GM12878 (cell line): Measurements from ENCODE around the gene C1QL2. TPM values are rescaled to one million over a fixed set of nuclear protein-coding genes. Genes with fewer than 3 reads are reported as not detected.

Experiments used
- ATAC-seq: fragments of 200-7000 bp; cut with Tn5 transposase; 3 replicates; pipeline ENCODE4 v1.9.1; 2020; ENCODE audit warnings: mild to moderate bottlenecking, moderate library complexity
- BruUV-seq: library from RNA; stranded (reverse); fragments of 400-500 nt; replicated peaks from 2 replicates; lab custom pipeline; 2021; lab: Mats Ljungman, UMichigan
- CTCF ChIA-PET: fragments of 300-600 bp; sonication (Branson Sonifier 250); formaldehyde crosslinking; extraction: SDS; loops from one replicate; lab custom pipeline; 2021; ENCODE audit warnings: inconsistent platforms; lab: Yijun Ruan, JAX
- POLR2A ChIA-PET: fragments of 350-600 bp; formaldehyde crosslinking; extraction: SDS; loops from one replicate; lab custom pipeline; 2021; ENCODE audit warnings: inconsistent platforms; lab: Charles Lee
- RAD21 ChIA-PET: fragments of 300-600 bp; sonication (Branson Sonifier 250); formaldehyde crosslinking; loops from one replicate; lab custom pipeline; 2023; ENCODE audit warnings: antibody characterized with exemption; ENCODE audit not compliant: unreplicated experiment; lab: Charles Lee
- SMC1A ChIA-PET: fragments of 300-600 bp; sonication (Branson Sonifier 250); formaldehyde crosslinking; loops from one replicate; lab custom pipeline; 2023; ENCODE audit not compliant: unreplicated experiment, uncharacterized antibody; lab: Charles Lee
- DNase-seq: peaks from one replicate; pipeline ENCODE4 v3.0.0-alpha.2; 2011; ENCODE audit warnings: low read depth, low spot score
- FAIRE-seq: peaks from 3 replicates; lab custom pipeline; 2011; peaks lifted over from hg19 to GRCh38; lab: Jason Lieb, UNC
- H2AFZ ChIP-seq: 2 replicates; pipeline ENCODE4 v1.6.0; 2011; ENCODE audit warnings: low read depth, low read length, control low read depth; ENCODE audit not compliant: control insufficient read depth
- H3K27ac ChIP-seq: 2 replicates; pipeline ENCODE4 v1.5.1; 2011; ENCODE audit warnings: control low read depth; ENCODE audit not compliant: control insufficient read depth, insufficient read depth
- H3K27me3 ChIP-seq, 2 experiments: replicated peaks in 1 of 2; 2 replicates each; pipeline versions ENCODE4 v1.6.0 to v1.6.1; 2011; ENCODE audit warnings: low read length in 1 of 2; ENCODE audit not compliant: control insufficient read depth in 2 of 2, insufficient read depth in 2 of 2
- H3K36me3 ChIP-seq, 2 experiments: 2 replicates each; pipeline ENCODE4 v1.5.1; 2011; ENCODE audit warnings: low read length in 1 of 2; ENCODE audit not compliant: control insufficient read depth in 2 of 2, insufficient read depth in 2 of 2
- H3K4me1 ChIP-seq: 2 replicates; pipeline ENCODE4 v1.6.1; 2011; ENCODE audit warnings: mild to moderate bottlenecking, low read length, moderate library complexity, mixed read lengths; ENCODE audit not compliant: control insufficient read depth, insufficient read depth
- H3K4me2 ChIP-seq: 2 replicates; pipeline ENCODE4 v1.6.0; 2011; ENCODE audit warnings: control low read depth; ENCODE audit not compliant: control insufficient read depth, insufficient read depth
- H3K4me3 ChIP-seq: fragments of 200-600 bp; sonication (generic); 2 replicates; pipeline ENCODE4 v1.5.1; 2016
- H3K79me2 ChIP-seq: 2 replicates; pipeline ENCODE4 v1.6.0; 2011; ENCODE audit warnings: low read length; ENCODE audit not compliant: control insufficient read depth, insufficient read depth
- H3K9ac ChIP-seq: 2 replicates; pipeline ENCODE4 v1.8.0; 2011; ENCODE audit warnings: low read length, control low read depth, mixed read lengths; ENCODE audit not compliant: control insufficient read depth, insufficient read depth
- H3K9me3 ChIP-seq: replicated peaks from 3 replicates; pipeline ENCODE4 v1.5.1; 2011; ENCODE audit warnings: mild to moderate bottlenecking, low read length; ENCODE audit not compliant: control insufficient read depth, insufficient read depth
- H4K20me1 ChIP-seq: 2 replicates; pipeline ENCODE4 v1.6.0; 2011; ENCODE audit not compliant: control insufficient read depth, insufficient read depth
- E4F1 ChIP-seq: fragments of 450-650 bp; IDR thresholded peaks from 2 replicates; pipeline ENCODE4 v1.6.1; 2018; ENCODE audit warnings: borderline replicate concordance, mild to moderate bottlenecking; ENCODE audit not compliant: partially characterized antibody
- FOS ChIP-seq: IDR thresholded peaks from 3 replicates; pipeline ENCODE4 v1.6.1; 2011; ENCODE audit warnings: borderline replicate concordance; ENCODE audit not compliant: insufficient read length; ENCODE audit errors: extremely low read depth
- HDGF ChIP-seq: fragments of 450-650 bp; IDR thresholded peaks from 2 replicates; pipeline ENCODE4 v1.6.1; 2016; ENCODE audit warnings: antibody characterized with exemption
- NRF1 ChIP-seq: conservative IDR thresholded peaks from 2 replicates; pipeline ENCODE4 v1.6.1; 2011; ENCODE audit warnings: mild to moderate bottlenecking, low read depth, low read length, improper control_type of control experiment
- PML ChIP-seq: IDR thresholded peaks from 2 replicates; pipeline ENCODE4 v1.6.1; 2012; ENCODE audit warnings: low read length, inconsistent platforms
- RELA ChIP-seq: fragments of 450-650 bp; IDR thresholded peaks from 2 replicates; pipeline ENCODE4 v1.8.0; 2014; ENCODE audit warnings: borderline replicate concordance; ENCODE audit not compliant: partially characterized antibody
- TCF3 ChIP-seq: IDR thresholded peaks from 2 replicates; pipeline ENCODE4 v1.6.1; 2012; ENCODE audit warnings: low read depth, mild to moderate bottlenecking, low read length, borderline replicate concordance; ENCODE audit not compliant: insufficient read depth
- WGBS: methylation state at CpG from one replicate; pipeline ENCODE4 v1.1.6; 2016; ENCODE audit warnings: low lambda C conversion rate; ENCODE audit not compliant: insufficient replicate concordance, insufficient coverage; ENCODE audit errors: missing lambda C conversion rate; 5-methylcytosine and 5-hydroxymethylcytosine counted together
- in situ Hi-C: fragments of 300-500 bp; cut with MboI; formaldehyde crosslinking; loops from 9 replicates; pipeline ENCODE4 v1.14.3; 2018; ENCODE audit warnings: mixed read lengths
- intact Hi-C: fragments of 100-400 bp; cut with micrococcal nuclease; formaldehyde crosslinking; loops from one replicate; pipeline ENCODE4 v1.14.2; 2022; ENCODE audit not compliant: unreplicated experiment
- polyA plus RNA-seq, 11 experiments: library from polyadenylated mRNA; depleted of rRNA in 4 of 11; unstranded in 6 of 11; stranded (reverse) in 5 of 11; fragments of >200 nt; fragmentation: Nextera tagmentation in 4 of 11; fragmentation: Illumina TruSeq in 1 of 11; extraction: Ambion mirVana in 4 of 11; extraction: Trizol in 1 of 11; gene quantifications; 1 replicate in 1 of 11; 2 replicates in 10 of 11; pipeline versions ENCODE4 v1.2.1 to v1.2.3, GENCODE V29; 2011 to 2016; ENCODE audit warnings: inconsistent platforms in 2 of 11, missing spikeins in 2 of 11, low read depth in 1 of 11
- total RNA-seq, 4 experiments: library from RNA; depleted of rRNA in 3 of 4; stranded (reverse); fragments of >200 nt in 3 of 4; fragmentation: Illumina TruSeq in 1 of 4; extraction: Trizol in 1 of 4; gene quantifications; 2 replicates each; pipeline versions ENCODE4 v1.2.1 to v1.2.3, GENCODE V29; 2013 to 2021

The C1QL2 gene
- total and polyA plus RNA-seq, 10 of the 15 experiments (the other 5 are each of a cell fraction or from before 2014, with no cell fraction given) = not detected

GRCh38 chr2:119137502-119137901 is 21.0 kb downstream of the C1QL2 start:
- ChIA-PET RAD21 (no interaction called here), POLR2A (no interaction called here), CTCF (interaction anchor here (2.0 kb wide), 1 partner anchor 10 kb away, joined by 5 read pairs; no protein-coding TSS in a partner anchor), SMC1A (no interaction called here)
- ATAC-seq = no peak
- Histone ChIP-seq H3K27ac (no peak overlapping the region), H3K4me1 (no peaks in the 10 kb centered on the region), H3K27me3 (no peaks in the 10 kb centered on the region; a peak in 4 of 4 replicates), H3K79me2 (no peaks in the 10 kb centered on the region), H3K36me3 (no peaks in the 10 kb centered on the region), H3K9me3 (no peaks in the 10 kb centered on the region), H3K4me2 (no peak overlapping the region), H2AFZ (no peak overlapping the region), H3K4me3 (no peak overlapping the region), H4K20me1 (no peaks in the 10 kb centered on the region), H3K9ac (no peak overlapping the region)
- no peak for FAIRE-seq
- 3% methylated on average over 11 of the region's 11 CpGs for WGBS
- TF ChIP-seq FOS (no peak), TCF3 (no peak), NRF1 (no peak), HDGF (no peak), E4F1 (no peak), PML (no peak), RELA (no peak)
- in situ Hi-C loops = no loop called here
- BruUV-seq = no TSS peak
- intact Hi-C loops = no loop called here
- no peak for DNase-seq
